GM12872 (cell line): ENCODE data around the gene GRB7.

Experiments
- CTCF ChIP-seq: IDR thresholded peaks from 3 replicates; pipeline ENCODE4 v1.5.1; 2011; ENCODE audit warnings: low read depth, mild to moderate bottlenecking, low read length, moderate library complexity; ENCODE audit not compliant: insufficient read depth

GRB7 gene

GRCh38 chr17:39759204-39759603 is 21.5 kb downstream of the GRB7 start:
- no peak for TF ChIP-seq CTCF

GRCh38 chr17:39761861-39762496 is 24.2 kb downstream of the GRB7 start:
- TF ChIP-seq CTCF: no peak

- TF ChIP-seq CTCF: no peak
Observed at GRCh38 chr17:39763051-39763820, 25.5 kb downstream of the GRB7 start.

- TF ChIP-seq CTCF: no peak
Observed at GRCh38 chr17:39765175-39765574, 27.4 kb downstream of the GRB7 start.

- no peak for TF ChIP-seq CTCF
Observed at GRCh38 chr17:39765766-39766165, 28.0 kb downstream of the GRB7 start.

GRCh38 chr17:39767147-39767546 is 29.4 kb downstream of the GRB7 start:
- TF ChIP-seq CTCF: no peak

GRCh38 chr17:39769974-39770587 is 32.3 kb downstream of the GRB7 start:
- TF ChIP-seq CTCF: no peak
